SKM-1 treated with dmso at 0.1 percent for 144 hours (cell line): ENCODE measurements around the gene SFTA2.
"Not testable (repeated sequence)": the region's sequence is repeated elsewhere in the genome, so short reads cannot be mapped to it uniquely, and the experiment has no call there.

Experiments
- DNase-seq: peaks from one replicate; lab custom pipeline; 2025; ENCODE audit not compliant: unreplicated experiment; lab: John Stamatoyannopoulos, UW

The SFTA2 gene

DNA sequence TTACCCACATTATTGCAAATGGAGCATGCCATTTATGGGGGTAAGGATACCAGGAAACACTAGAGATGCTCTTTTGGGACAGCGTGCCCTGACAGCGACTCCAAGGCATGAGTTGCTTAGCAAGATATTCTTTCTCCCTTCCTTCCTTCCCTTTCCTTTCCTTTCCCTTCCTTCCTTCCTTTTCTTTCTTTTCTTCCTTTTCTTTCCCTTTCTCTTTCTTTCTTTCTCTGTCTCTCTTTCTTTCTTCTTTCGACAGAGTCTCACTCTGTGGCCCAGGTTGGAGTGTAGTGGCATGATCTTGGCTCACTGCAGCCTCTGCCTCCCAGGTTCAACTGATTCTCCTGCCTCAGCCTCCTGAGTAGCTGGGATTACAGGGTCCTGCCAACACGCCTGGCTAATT lies 12.1 kb upstream of the SFTA2 start:
- no peak for DNase-seq

DNA sequence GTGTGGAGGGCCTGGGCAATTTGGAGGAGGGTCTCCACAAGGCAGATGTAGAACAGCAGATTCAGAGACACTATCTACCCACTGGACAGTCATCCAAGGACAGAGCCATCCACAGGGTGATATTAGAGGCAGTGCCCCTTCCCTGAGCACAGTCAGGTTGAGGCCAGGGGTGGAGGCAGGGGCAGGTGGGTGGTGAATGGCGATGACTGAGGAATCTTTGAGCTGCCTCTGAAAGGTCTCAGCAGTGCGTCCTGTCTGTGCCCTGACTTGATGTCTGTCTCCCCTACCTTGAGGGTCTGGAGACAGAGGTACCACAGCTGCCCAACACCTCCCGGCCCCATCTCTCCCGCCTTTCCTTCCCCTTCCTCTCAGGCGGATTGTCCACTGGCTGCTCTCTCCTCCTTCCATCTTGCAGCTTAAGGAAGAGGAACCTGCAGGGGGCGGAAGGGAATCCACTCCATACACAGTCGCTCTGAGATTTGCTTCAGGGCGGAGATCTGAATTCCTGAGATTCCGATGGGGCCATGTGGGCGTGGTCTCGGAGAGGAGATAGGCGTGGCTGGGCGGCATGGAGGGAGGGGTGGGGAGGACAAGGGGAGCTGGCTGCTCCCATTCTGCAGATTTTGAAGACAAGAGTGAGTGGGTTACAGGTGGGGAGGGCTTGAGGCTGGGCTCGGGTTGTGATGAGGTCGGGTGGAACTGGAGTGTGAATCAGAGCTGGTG lies 10.5 kb upstream of the SFTA2 start:
- DNase-seq = no peak

DNA sequence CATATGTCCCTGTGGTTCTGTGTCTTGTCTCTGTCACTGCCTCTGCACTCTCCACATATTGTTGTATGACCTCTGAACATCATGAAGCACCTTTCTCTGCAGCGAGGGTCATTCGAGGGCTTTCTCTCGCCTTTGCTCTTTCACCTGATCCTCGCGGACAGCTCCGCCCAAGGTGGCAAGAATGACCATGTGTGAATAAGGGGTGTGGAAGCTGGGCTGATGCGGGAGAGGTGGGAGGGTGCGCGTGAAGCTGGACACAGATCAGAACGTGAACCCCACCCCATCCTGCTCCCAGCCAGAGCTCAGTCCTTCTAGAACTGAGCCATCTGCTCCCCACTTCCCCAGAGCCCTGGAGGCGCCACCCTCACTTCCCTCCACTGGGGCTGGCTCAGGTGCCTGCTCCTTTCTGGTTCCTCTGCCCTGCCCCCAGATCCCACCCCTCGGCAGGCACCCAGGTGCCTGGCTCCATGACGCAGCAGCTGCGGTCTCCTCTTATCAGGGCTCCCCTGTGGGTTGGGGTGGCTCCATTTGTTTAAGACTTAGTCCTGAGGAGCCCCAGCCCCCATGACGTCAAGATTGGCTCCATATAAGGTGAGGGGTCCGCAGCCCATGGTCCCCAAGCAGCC lies 8.5 kb upstream of the SFTA2 start, which contains the start of gene MUCL3:
TSS of gene MUCL3 (plus strand) at position 613 of the 626 bp plus-strand sequence. CDS start 27 bp downstream, outside the sequence.
- no peak for DNase-seq

DNA sequence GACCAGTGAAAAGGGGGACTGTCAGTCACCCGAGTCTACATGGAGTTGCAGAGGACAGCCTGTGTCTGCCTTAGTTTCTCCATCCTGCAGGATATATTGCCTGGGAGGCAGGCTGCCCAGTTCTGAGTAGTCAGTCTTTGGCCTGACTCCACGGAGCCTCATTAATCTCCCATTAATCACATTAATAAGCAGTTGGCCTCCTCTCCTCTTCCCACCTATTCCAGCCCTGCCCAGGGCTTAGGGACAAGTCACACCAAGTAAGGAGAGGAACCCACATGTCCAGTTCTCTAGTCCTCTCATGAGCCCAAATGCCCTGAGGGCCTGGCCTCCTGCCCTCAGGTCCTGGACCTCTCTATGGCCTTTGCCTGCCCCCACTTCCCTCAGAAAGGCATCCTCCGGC lies 7.5 kb upstream of the SFTA2 start:
- DNase-seq = no peak

DNA sequence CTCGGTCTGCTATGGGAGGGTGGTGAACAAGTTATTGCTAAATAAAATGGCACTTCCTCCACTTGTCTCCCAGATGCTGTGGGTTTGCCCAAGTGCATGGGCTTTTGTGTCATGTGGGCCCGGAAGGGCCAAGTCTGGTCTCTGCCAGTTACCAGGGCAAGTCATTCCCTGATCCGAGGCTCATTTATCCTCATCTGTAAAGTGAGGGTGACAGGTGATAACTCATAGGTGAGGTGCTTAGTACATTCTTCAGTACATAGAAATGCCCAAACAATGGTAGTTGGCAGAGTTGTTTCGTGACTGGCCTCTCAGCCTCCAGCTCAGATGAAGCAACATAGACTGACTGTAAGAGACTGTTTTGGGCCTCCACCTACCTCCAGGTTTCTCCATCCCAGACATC lies 6.8 kb upstream of the SFTA2 start:
- DNase-seq = no peak

DNA sequence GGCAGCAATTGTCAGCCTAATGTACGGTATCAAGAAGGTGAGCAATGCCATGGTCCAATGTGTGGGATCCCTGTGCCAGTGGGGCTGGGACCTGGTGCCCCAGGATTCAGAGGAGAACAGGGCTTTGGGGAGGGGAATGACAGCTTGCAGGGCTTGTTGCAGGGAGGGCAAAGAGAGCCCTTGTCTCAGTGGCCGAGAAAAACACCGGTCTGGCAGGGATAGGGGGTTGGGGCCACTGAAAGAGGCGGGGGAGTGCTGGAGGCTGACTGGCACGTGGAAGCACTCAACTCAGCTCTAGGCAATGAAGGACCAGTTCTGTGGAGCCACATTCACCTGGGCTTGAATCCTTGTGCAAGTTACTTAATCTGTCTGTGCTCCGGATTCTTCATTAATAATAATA lies 5.3 kb upstream of the SFTA2 start:
- no peak for DNase-seq

DNA sequence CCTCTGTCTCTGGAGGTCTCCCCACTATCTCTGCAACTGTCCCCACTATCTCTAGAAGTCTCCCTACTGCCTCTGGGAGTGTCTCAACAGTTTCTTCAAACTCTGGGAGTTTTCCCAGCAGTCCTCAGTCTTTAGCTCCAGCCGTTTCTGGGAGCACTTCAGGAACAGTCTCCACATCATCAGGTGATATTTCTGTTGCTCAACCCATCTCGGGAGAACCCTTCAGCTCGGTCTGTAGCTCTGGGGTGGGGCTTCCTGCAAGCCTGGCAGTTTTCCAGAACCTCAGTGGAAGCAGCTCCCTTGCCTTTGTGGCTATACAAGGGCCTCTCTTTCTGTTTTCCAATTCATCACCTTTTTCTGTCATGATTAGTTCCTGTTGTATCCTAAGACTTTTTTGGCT lies 3.0 kb upstream of the SFTA2 start:
- DNase-seq = no peak

DNA sequence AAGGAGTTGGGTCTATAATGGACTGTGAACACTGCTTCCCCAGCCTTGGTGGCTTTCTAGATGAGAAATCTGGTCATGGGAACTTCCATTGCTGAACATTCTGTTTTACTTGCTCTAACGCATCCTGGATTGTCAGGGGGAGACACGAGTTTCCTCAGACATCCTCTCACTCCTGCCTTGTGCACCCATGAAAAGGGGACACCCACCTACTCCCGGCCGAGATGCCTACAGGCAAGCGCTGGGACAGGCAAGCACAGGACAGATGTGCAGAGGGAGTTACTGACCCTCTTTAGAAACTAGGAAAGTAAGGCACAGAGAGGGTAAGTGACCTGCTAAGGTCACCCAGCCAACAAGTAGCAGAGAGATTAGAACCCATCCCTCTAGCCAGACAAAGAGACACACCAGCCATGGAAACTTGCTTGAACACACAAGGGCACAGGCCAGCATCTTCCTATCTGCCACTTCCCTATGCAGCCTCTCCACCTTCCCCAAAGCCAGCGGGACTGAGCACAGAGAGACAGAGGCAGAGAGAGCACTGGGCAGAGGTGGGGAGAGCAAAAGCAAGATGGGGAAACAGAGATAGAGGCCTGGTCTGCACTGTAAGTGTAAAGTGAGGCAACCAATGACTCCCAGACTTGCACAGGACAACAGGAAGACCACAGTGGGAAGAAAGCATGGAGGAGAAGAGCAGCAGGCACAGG lies 845 bp upstream of the SFTA2 start:
- DNase-seq = no peak

DNA sequence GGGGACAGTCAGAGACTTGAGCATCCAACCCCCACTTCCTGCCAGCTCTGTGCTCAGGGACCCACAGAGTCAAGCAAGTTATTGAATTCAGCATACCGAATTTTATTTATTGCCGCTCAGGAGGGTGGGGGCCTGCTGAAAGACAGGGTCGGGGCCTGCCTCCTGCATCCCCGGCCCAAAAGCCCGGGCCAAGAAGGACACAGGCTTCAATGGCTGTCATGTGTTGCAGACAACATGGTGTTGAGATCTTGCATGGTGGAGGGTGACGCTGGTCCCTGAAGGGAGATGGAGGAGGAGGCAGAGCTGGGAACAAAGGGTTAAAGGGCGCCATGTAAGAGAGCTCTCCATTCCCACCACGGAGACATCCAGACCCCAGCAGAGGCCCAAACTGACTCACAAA lies 698 bp downstream of the SFTA2 start:
- DNase-seq = no peak

DNA sequence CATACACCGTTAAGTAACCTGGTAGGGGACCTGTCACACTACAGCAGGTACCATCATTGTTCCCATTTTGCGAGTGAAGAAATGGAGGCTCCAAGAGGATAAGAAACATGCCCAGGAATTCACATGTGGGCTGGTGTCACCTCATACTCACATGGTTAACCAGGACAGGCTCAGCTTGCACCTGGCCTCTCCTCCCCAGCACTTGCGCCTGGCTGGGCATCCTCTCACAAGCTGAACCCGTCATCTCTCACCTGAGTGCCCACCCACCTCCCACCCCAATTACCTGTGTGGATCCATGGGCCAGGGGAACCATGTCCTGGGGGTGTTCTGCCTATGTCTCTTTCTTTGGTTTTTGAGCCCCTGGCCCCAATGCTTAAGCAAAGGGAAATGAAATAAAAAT lies 1.5 kb downstream of the SFTA2 start:
- no peak for DNase-seq

DNA sequence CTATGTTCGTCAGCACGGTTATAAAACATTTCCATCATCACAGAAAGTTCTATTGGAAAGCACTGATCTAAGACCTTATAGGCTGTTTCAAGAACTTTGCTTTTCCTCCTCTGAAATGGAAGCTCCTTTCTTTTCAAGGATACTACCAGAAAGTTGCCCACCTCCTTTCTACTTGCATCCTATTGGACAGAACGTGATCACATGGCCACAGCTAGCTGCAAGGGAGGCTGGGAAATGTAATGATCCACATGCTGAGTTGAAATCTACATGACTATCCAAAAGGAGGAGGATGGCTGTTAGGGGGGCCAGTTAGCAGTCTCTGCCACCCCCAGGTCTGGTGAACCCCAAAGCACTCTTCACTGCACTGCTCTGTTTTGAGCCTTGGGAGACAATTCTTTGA lies 3.3 kb downstream of the SFTA2 start:
- DNase-seq = no peak

DNA sequence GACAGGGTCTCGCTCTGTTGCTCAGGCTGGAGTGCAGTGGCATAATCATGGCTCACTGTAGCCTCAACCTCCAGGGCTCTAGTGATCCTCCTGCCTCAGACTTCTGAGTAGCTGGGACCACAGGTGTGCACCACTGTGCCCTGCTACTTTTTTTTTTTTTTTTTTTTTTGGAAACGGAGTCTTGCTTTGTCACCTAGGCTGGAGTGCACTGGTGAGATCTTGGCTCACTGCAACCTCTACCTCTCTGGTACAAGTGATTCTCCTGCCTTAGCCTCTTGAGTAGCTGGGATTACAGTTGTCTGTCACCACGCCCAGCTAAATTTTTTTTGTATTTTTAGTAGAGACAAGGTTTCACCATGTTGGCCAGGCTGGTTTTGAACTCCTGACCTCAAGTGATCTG lies 4.9 kb downstream of the SFTA2 start:
- DNase-seq = not testable (repeated sequence)

DNA sequence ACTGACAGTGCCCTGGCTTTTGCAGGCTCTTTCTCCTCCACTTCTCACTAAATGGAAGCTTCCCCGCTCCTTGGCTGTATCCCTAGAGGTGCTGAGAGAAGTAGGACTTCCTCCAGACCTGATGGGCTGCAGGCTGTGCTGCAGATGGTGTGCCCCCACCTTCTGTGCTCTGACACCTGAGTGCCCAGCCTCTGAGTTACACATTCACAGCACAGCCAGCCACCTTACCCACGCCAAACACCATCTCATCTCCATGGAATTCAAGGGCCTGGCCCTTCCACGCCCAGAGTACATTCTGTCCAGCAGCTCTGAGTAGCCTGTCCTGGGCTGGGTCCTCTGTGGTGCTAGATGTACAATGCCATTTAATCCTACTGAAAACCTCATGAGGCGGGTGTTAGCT lies 5.3 kb downstream of the SFTA2 start:
- DNase-seq = no peak

DNA sequence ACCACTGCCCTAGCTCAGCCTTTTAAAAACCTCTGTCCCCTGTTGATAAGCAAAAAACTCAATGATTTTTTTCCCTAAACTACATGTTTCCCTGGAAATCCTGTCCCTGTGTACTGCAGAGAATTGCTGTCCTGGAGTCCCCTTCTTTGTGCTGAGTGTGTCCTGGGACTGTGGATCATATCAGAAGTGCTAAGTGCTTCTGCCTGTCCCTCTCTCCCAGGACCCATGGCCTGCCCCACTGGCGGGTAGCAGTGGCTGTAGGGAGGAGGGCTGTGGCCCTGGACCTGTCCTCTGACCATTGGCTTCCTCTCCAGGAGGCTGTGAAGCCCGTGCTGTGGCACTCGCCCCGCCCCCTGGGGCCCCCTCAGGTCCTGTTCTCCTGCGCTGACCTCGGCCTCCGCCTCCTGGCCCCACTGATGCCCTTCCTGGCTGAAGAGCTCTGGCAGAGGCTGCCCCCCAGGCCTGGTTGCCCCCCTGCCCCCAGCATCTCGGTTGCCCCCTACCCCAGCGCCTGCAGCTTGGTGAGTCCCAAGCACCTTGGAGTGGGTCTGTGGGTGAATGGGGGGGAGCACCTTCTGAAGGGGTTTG lies 7.8 kb downstream of the SFTA2 start:
- DNase-seq = not testable (repeated sequence)

DNA sequence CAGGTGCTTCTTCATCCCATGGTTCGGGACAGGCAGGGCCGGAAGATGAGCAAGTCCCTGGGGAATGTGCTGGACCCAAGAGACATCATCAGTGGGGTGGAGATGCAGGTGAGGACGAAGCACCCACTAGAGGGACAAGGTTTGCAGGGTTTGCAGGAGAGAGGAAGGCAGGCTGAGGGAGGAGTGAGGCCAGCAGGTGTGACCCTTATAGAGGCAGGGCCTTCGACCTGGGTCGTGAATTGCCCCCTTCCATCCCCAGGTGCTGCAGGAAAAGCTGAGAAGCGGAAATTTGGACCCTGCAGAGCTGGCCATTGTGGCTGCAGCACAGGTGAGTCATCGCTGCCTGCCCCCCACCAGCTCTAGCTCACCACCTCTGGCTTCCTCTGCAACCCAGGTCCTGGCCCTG lies 9.5 kb downstream of the SFTA2 start:
- no peak for DNase-seq

DNA sequence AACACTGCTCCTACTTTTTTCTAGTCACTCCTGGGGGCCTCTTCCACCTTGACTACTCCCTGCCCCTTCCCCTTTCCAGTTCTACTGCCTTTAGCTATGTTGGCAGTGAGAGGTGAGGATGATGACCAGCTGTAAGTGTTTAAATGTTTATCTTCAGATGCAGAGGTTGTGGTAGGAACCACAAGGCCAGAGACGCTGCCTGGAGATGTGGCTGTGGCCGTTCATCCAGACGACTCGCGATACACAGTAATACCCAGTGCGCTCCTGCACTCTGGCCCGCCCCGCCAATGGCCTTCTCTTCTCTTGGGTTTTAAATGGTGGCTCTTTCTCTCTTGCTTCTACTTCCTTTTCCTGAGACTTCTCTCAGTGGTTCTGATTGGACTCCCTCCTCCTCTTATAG lies 13.3 kb downstream of the SFTA2 start:
- DNase-seq = no peak

DNA sequence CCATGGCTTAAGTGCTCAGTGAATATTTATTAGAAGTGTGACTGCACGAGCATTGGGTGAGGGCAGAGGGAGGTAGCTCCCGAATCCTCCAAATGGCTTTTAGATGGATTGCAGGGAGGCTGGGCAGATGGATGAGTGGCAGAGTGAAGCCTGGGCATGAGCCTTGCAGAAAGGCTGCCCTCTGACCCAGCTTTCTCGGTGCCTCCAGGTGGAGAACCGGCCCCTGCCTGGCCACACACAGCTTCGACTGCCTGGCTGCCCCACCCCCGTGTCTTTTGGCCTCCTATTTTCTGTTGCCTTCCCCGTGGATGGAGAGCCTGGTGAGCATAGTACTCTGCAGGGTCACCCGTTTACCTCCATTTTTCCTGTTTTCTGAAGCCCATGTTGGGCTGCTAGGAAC lies 14.5 kb downstream of the SFTA2 start:
- no peak for DNase-seq

DNA sequence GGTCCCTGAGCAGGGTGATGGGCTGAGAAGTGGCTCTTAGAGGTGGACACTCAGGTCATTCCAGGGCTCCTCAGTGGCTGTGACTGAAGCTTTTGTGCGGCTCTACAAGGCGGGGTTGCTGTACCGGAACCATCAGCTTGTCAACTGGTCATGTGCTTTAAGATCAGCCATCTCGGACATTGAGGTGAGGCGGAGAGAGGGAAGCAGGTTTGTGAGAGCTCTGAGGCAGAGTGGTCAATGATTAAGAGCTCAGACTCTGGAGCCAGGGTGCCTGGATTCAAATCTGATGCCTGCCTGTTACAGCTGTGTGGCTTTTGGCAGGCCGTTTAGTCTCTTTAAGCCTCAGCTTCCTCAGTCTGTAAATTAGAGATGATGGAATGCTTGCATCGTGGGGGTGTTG lies 14.9 kb downstream of the SFTA2 start:
- DNase-seq = no peak

DNA sequence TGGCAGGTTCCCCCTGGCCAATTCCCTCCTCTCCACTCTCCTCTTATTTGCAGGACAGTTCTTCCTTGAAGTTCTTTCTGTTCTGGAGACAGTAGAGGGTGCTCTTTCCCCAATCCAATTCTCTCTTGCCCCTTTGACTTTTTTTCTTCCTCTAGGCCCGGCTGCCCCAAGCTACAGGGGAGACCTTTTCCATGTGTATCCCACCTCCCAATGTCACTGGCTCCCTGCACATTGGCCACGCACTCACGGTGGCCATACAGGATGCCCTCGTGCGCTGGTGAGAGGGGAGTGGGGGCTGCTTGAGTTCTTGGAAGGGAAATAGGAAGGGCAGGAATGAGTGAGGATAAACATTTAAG lies 16.4 kb downstream of the SFTA2 start:
- peak; percentile 53 for DNase-seq

DNA sequence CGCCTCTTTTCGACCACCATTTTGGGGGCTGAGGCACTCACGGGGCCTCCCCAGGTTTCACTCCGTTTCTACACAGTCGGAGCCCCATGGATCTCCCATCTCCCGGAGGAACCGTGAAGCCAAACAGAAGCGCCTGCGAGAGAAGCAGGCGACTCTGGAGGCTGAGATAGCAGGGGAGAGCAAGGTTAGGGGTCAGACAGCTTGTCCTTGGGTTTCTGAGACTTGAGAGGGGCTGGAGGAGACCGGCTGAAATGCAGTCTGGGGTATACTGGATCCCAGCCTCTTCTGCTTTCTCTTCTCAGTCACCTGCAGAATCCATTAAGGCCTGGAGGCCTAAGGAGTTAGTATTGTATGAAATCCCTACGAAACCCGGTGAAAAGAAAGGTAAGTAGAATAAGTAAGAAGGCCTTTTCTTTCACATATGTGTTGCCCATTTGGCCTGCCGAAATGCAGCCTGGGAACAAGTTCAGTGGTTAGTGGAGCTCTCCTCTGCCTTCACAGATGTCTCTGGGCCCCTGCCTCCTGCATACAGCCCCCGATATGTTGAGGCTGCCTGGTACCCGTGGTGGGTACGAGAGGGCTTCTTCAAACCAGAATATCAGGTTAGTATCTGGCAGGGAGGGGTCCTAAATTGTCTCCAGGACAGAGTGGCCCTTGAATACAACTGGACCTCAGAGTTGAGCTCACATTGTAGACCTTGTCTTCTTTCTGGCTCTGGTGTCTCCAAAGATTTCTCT lies 16.9 kb downstream of the SFTA2 start:
- no peak for DNase-seq

DNA sequence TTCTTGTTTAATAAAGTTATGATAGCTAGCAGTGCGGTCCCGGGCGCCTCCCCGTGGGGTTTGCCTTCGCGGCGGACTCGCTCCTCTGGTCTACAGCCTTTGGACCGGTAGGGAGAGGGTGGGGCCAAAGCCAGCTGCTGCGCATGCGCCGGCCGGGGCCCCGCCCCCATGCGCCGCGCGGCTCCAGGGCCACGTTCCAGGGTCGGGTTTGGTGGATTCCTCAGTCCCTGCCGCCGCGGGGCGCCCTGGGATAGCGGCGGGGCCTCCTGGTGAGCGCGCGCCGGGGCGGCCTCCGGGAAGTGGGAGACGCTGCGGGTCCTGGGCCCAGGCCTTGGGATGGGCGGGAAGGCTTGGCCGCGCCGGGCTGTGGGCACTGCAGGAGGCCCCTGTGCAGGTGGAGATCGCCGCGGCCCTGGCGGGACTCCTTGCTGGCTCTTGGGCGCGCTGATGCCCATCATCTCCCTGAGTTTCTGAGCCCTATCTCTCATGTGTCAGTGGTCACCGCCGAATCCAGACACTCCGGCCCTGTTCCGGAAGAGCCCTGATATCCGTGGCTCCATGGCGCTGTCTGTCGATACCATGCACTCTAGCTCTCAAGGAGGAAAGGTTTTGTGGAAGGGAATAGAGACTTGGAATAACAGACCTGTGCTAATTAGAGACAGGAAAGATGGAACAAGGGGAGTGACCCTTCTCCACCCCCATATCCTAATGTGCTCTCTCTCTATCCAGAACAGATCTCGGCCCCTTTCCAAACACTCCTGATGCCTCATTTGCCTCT lies 17.7 kb downstream of the SFTA2 start, which contains the start of gene VARS2:
TSS of gene VARS2 (plus strand) at position 163 of the 778 bp plus-strand sequence. CDS start at position 762, 599 bp downstream.
- DNase-seq = peak; percentile 70
